H1 (cell line): Measurements from ENCODE around the gene SIK2. TPM values are rescaled to one million over a fixed set of nuclear protein-coding genes. Genes with fewer than 3 reads are reported as not detected.

ENCODE experiments used
- CTCF ChIA-PET: fragments of 300-600 bp; sonication (Branson Sonifier 250); formaldehyde crosslinking; loops from one replicate; lab custom pipeline; 2021; ENCODE audit not compliant: partially characterized antibody; lab: Charles Lee
- POLR2A ChIA-PET: fragments of 300-600 bp; sonication (Branson Sonifier 250); formaldehyde crosslinking; loops from one replicate; lab custom pipeline; 2021; ENCODE audit warnings: inconsistent platforms; ENCODE audit not compliant: partially characterized antibody; lab: Charles Lee
- DNase-seq, 2 experiments: peaks; one replicate each; pipeline versions ENCODE4 v3.0.0 to v3.0.0-alpha.2; 2010 to 2022; ENCODE audit warnings: low spot score in 2 of 2, low read depth in 1 of 2, mixed read lengths in 1 of 2
- FAIRE-seq: peaks from 2 replicates; lab custom pipeline; 2011; peaks lifted over from hg19 to GRCh38; lab: Jason Lieb, UNC
- H2AFZ ChIP-seq: 2 replicates; pipeline ENCODE4 v1.8.1; 2012; ENCODE audit warnings: low read length, inconsistent platforms
- H2AK5ac ChIP-seq: 2 replicates; pipeline ENCODE4 v1.6.1; 2013; ENCODE audit warnings: low read depth, low read length
- H2BK120ac ChIP-seq: replicated peaks from 2 replicates; pipeline ENCODE3; 2013; ENCODE audit warnings: low read depth, low read length, inconsistent platforms
- H2BK12ac ChIP-seq: 2 replicates; pipeline ENCODE4 v1.6.1; 2013; ENCODE audit warnings: low read depth, low read length
- H2BK15ac ChIP-seq: 2 replicates; pipeline ENCODE4 v1.6.1; 2013; ENCODE audit warnings: low read length
- H2BK20ac ChIP-seq: 2 replicates; pipeline ENCODE4 v1.6.1; 2013; ENCODE audit warnings: low read length
- H2BK5ac ChIP-seq: 2 replicates; pipeline ENCODE4 v1.6.1; 2013; ENCODE audit warnings: low read depth, low read length
- H3K14ac ChIP-seq: 2 replicates; pipeline ENCODE4 v1.6.1; 2013; ENCODE audit warnings: inconsistent platforms; ENCODE audit not compliant: insufficient read length
- H3K18ac ChIP-seq: 2 replicates; pipeline ENCODE4 v1.6.1; 2013; ENCODE audit warnings: low read length; ENCODE audit errors: extremely low read depth
- H3K23ac ChIP-seq: 2 replicates; pipeline ENCODE4 v1.6.1; 2013; ENCODE audit warnings: inconsistent platforms; ENCODE audit not compliant: insufficient read length
- H3K23me2 ChIP-seq: 2 replicates; pipeline ENCODE4 v1.6.1; 2013; ENCODE audit warnings: low read depth, low read length
- H3K27ac ChIP-seq: 2 replicates; pipeline ENCODE4 v1.6.1; 2011; ENCODE audit warnings: low read depth, low read length, inconsistent platforms
- H3K27me3 ChIP-seq, 4 experiments: replicated peaks in 1 of 4; 1 replicate in 1 of 4; 2 replicates in 3 of 4; pipeline versions ENCODE4 v1.6.1 to v1.8.1; 2011 to 2013; ENCODE audit warnings: low read length in 3 of 4, mild to moderate bottlenecking in 3 of 4, inconsistent platforms in 2 of 4, mixed read lengths in 2 of 4, moderate library complexity in 1 of 4; ENCODE audit not compliant: control insufficient read depth in 3 of 4, insufficient read depth in 3 of 4; ENCODE audit errors: extremely low read depth in 1 of 4
- H3K36me3 ChIP-seq, 4 experiments: 2 replicates each; pipeline versions ENCODE4 v1.6.1 to v1.8.1; 2011 to 2013; ENCODE audit warnings: mild to moderate bottlenecking in 4 of 4, low read length in 3 of 4, moderate library complexity in 2 of 4, control low read depth in 1 of 4, inconsistent platforms in 1 of 4; ENCODE audit not compliant: insufficient read depth in 4 of 4, control insufficient read depth in 2 of 4
- H3K4ac ChIP-seq: replicated peaks from 2 replicates; pipeline ENCODE3; 2013; ENCODE audit warnings: low read length, low read depth, mixed read lengths, inconsistent platforms; ENCODE audit not compliant: insufficient read length
- H3K4me1 ChIP-seq, 4 experiments: replicated peaks in 1 of 4; 1 replicate in 1 of 4; 2 replicates in 3 of 4; pipeline versions ENCODE4 v1.6.1 to v1.8.1; 2011 to 2013; ENCODE audit warnings: low read length in 3 of 4, inconsistent platforms in 2 of 4, mixed read lengths in 1 of 4; ENCODE audit not compliant: insufficient read depth in 4 of 4, control insufficient read depth in 3 of 4
- H3K4me2 ChIP-seq, 2 experiments: 2 replicates each; pipeline versions ENCODE4 v1.6.1 to v1.8.1; 2011 to 2013; ENCODE audit warnings: low read depth in 2 of 2, low read length in 2 of 2, control low read depth in 1 of 2, inconsistent platforms in 1 of 2, mild to moderate bottlenecking in 1 of 2; ENCODE audit not compliant: insufficient read depth in 1 of 2
- H3K4me3 ChIP-seq, 4 experiments: fragments of 200-600, 300-600 bp in 1 of 4; sonication (generic), shearing (Covaris generic), sonication (Bioruptor Twin) in 1 of 4; 2 replicates each; pipeline versions ENCODE4 v1.5.1 to v1.8.1; 2011 to 2016; ENCODE audit warnings: low read length in 4 of 4, low read depth in 3 of 4, control low read depth in 2 of 4, inconsistent platforms in 2 of 4, mild to moderate bottlenecking in 2 of 4, mixed read lengths in 1 of 4, moderate library complexity in 1 of 4; ENCODE audit not compliant: insufficient read depth in 2 of 4; ENCODE audit errors: extremely low read depth in 1 of 4
- H3K56ac ChIP-seq: replicated peaks from 2 replicates; pipeline ENCODE3; 2013; ENCODE audit warnings: low read depth, mild to moderate bottlenecking, mixed read lengths, low read length, inconsistent platforms; ENCODE audit not compliant: insufficient read length
- H3K79me1 ChIP-seq: 2 replicates; pipeline ENCODE4 v1.6.1; 2013; ENCODE audit warnings: low read depth, low read length, control low read depth
- H3K79me2 ChIP-seq, 2 experiments: 2 replicates each; pipeline versions ENCODE4 v1.6.1 to v1.8.1; 2012 to 2013; ENCODE audit warnings: low read length in 2 of 2, mild to moderate bottlenecking in 2 of 2, inconsistent platforms in 1 of 2; ENCODE audit not compliant: insufficient read depth in 2 of 2, control insufficient read depth in 1 of 2
- H3K9ac ChIP-seq, 4 experiments: replicated peaks in 1 of 4; 1 replicate in 1 of 4; 2 replicates in 3 of 4; pipeline versions ENCODE4 v1.6.1 to v1.8.1; 2011 to 2013; ENCODE audit warnings: low read depth in 3 of 4, low read length in 3 of 4, control low read depth in 2 of 4, mild to moderate bottlenecking in 2 of 4, moderate library complexity in 2 of 4, inconsistent platforms in 1 of 4; ENCODE audit errors: extremely low read depth in 1 of 4
- H3K9me3 ChIP-seq, 2 experiments: 2 replicates each; pipeline versions ENCODE4 v1.6.1 to v1.8.1; 2012 to 2013; ENCODE audit warnings: mild to moderate bottlenecking in 2 of 2, moderate library complexity in 2 of 2, control low read depth in 1 of 2, inconsistent platforms in 1 of 2, low read depth in 1 of 2, low read length in 1 of 2, mixed read lengths in 1 of 2; ENCODE audit not compliant: insufficient read depth in 2 of 2
- H4K20me1 ChIP-seq, 2 experiments: replicated peaks in 1 of 2; 2 replicates each; pipeline versions ENCODE3 to v1.8.1; 2011 to 2013; ENCODE audit warnings: inconsistent platforms in 2 of 2, low read length in 2 of 2, mild to moderate bottlenecking in 1 of 2; ENCODE audit not compliant: insufficient read depth in 2 of 2, control insufficient read depth in 1 of 2
- H4K5ac ChIP-seq: 2 replicates; pipeline ENCODE4 v1.6.1; 2013; ENCODE audit warnings: low read length, low read depth, mixed read lengths, inconsistent platforms; ENCODE audit not compliant: insufficient read length
- H4K8ac ChIP-seq: 2 replicates; pipeline ENCODE4 v1.8.0; 2013; ENCODE audit warnings: mild to moderate bottlenecking, moderate library complexity, low read length, inconsistent platforms; ENCODE audit not compliant: insufficient read depth; ENCODE audit errors: extremely low read depth
- H4K91ac ChIP-seq: replicated peaks from 2 replicates; pipeline ENCODE3; 2013; ENCODE audit warnings: low read length, mixed read lengths, inconsistent platforms; ENCODE audit not compliant: insufficient read length
- BACH1 ChIP-seq: IDR thresholded peaks from 2 replicates; pipeline ENCODE4 v1.6.1; 2012; ENCODE audit warnings: low read length, improper control_type of control experiment
- CREB1 ChIP-seq: IDR thresholded peaks from 2 replicates; pipeline ENCODE4 v1.6.1; 2012; ENCODE audit warnings: inconsistent platforms
- CTBP2 ChIP-seq: IDR thresholded peaks from 2 replicates; pipeline ENCODE4 v1.7.0; 2011; ENCODE audit warnings: borderline replicate concordance, mild to moderate bottlenecking, moderate library complexity, mixed read lengths, low read length; ENCODE audit not compliant: insufficient read depth, insufficient read length
- EP300 ChIP-seq, 2 experiments: IDR thresholded peaks; 1 replicate in 1 of 2; 2 replicates in 1 of 2; pipeline ENCODE4 v1.6.1; 2011 to 2012; ENCODE audit warnings: low read depth in 2 of 2, low read length in 2 of 2, mild to moderate bottlenecking in 2 of 2, borderline replicate concordance in 1 of 2, inconsistent platforms in 1 of 2, moderate library complexity in 1 of 2
- GABPA ChIP-seq: IDR thresholded peaks from 2 replicates; pipeline ENCODE4 v1.6.1; 2011; ENCODE audit warnings: mild to moderate bottlenecking, low read length, moderate library complexity, borderline replicate concordance; ENCODE audit not compliant: insufficient read depth
- HDAC6 ChIP-seq: IDR thresholded peaks from one replicate; pipeline ENCODE4 v1.7.1; 2012; ENCODE audit warnings: low read depth, mild to moderate bottlenecking, inconsistent platforms, low read length, moderate library complexity
- JUND ChIP-seq: IDR thresholded peaks from 2 replicates; pipeline ENCODE4 v1.6.1; 2011; ENCODE audit warnings: mild to moderate bottlenecking, improper control_type of control experiment, low read length
- RFX5 ChIP-seq: IDR thresholded peaks from 2 replicates; pipeline ENCODE4 v1.6.1; 2011; ENCODE audit warnings: low read depth, low read length, improper control_type of control experiment, borderline replicate concordance
- RNF2 ChIP-seq: fragments of 200-900, 300-1000 bp; sonication (generic); IDR thresholded peaks from 2 replicates; pipeline ENCODE4 v1.7.1; 2016; ENCODE audit warnings: borderline replicate concordance, low read depth, mild to moderate bottlenecking, antibody characterized with exemption, low read length; ENCODE audit not compliant: poor library complexity, severe bottlenecking; ENCODE audit errors: missing control alignments
- RXRA ChIP-seq: IDR thresholded peaks from 2 replicates; pipeline ENCODE4 v1.6.1; 2011; ENCODE audit warnings: low read depth, mild to moderate bottlenecking, low read length, moderate library complexity; ENCODE audit not compliant: insufficient read depth
- SP1 ChIP-seq: IDR thresholded peaks from 2 replicates; pipeline ENCODE4 v1.6.1; 2011; ENCODE audit warnings: low read depth, low read length
- TBP ChIP-seq: IDR thresholded peaks from 2 replicates; pipeline ENCODE4 v1.6.1; 2011; ENCODE audit warnings: low read depth, low read length, improper control_type of control experiment
- TCF12 ChIP-seq: IDR thresholded peaks from 2 replicates; pipeline ENCODE4 v1.6.1; 2011; ENCODE audit warnings: low read depth, mild to moderate bottlenecking, low read length
- YY1 ChIP-seq: IDR thresholded peaks from 2 replicates; pipeline ENCODE4 v1.6.1; 2011; ENCODE audit warnings: low read depth, mild to moderate bottlenecking, low read length
- ZNF274 ChIP-seq: IDR thresholded peaks from 2 replicates; pipeline ENCODE4 v1.7.0; 2012; ENCODE audit warnings: low read length, borderline replicate concordance; ENCODE audit errors: extremely low read depth
- WGBS, 2 experiments: shearing (Covaris generic) in 1 of 2; methylation state at CpG; one replicate each; pipeline versions ENCODE4 v1.1.6 to v1.1.7; 2013 to 2015; ENCODE audit warnings: low lambda C conversion rate in 2 of 2, mixed read lengths in 2 of 2, inconsistent platforms in 1 of 2, low coverage in 1 of 2, missing lambda C conversion rate in 1 of 2; ENCODE audit not compliant: insufficient replicate concordance in 2 of 2, insufficient coverage in 1 of 2, insufficient read length in 1 of 2; ENCODE audit errors: extremely low coverage in 1 of 2, missing lambda C conversion rate in 1 of 2; 5-methylcytosine and 5-hydroxymethylcytosine counted together
- polyA plus RNA-seq, 7 experiments: library from polyadenylated mRNA; depleted of rRNA in 3 of 7; stranded (reverse) in 5 of 7; unstranded in 2 of 7; fragments of >200 nt in 5 of 7; fragments of 200-250 nt in 2 of 7; gene quantifications; 1 replicate in 5 of 7; 2 replicates in 1 of 7; 4 replicates in 1 of 7; pipeline versions ENCODE4 v1.2.1 to v1.2.3, GENCODE V29; 2011 to 2013; ENCODE audit warnings: missing spikeins in 2 of 7, mixed read lengths in 2 of 7
- total RNA-seq: library from RNA; stranded (reverse); fragmentation: NEBNext Ultra II Directional; extraction: Animal tissue kit (Norgen Biotek cat#: 25700); gene quantifications from 2 replicates; pipeline ENCODE4 v1.2.1, GENCODE V29; 2021

SIK2 gene
- total and polyA plus RNA-seq, 2 of the 8 experiments (the other 6 are each of a cell fraction or from before 2014, with no cell fraction given) = 8.8 to 11.2 TPM

DNA sequence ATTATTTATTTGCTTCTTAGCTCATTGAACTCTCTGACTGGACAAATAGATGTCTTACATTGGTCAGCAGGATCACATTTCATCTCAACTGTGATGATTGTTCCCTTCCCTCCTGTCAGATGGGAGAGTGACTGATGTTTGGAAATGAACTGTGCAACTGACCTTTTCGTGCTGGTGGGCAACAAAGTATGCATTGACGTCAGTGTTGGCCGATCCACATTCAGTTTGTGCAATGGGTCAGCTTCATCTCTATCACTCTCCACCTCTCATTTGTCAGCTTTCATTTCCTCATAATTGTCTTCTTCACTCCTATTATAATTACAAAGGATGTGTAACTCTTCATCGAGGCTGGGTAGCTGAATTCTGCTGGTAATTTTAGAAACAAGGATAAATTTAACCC is 92.6 kb downstream of the SIK2 start:
- Histone ChIP-seq H2BK15ac (no peak overlapping the region), H3K4me2 (no peak overlapping the region), H2BK12ac (no peak overlapping the region), H2AK5ac (no peak overlapping the region), H3K14ac (no peak overlapping the region), H3K79me2 (no peaks in the 10 kb centered on the region), H3K9ac (no peak overlapping the region), H3K56ac (no peak overlapping the region), H4K20me1 (no peaks in the 10 kb centered on the region), H2BK5ac (no peak overlapping the region), H4K91ac (no peak overlapping the region), H2AFZ (no peak overlapping the region), H3K18ac (no peak overlapping the region), H3K4ac (no peak overlapping the region), H3K23ac (no peak overlapping the region), H2BK20ac (no peak overlapping the region), H3K23me2 (no peaks in the 10 kb centered on the region), H4K8ac (no peak overlapping the region), H3K4me1 (peaks cover 0 to 5% (median 2%) of the 10 kb centered on the region in 4 experiments; a peak in 2 of 7 replicates), H3K79me1 (no peaks in the 10 kb centered on the region), H3K27me3 (no peaks in the 10 kb centered on the region), H4K5ac (no peak overlapping the region), H3K9me3 (no peaks in the 10 kb centered on the region), H3K36me3 (no peaks in the 10 kb centered on the region), H3K27ac (no peak overlapping the region), H2BK120ac (no peak overlapping the region), H3K4me3 (no peak overlapping the region)
- FAIRE-seq = no peak
- POLR2A ChIA-PET = interaction anchor here (1.0 to 1.2 kb wide), 2 partner anchors 8 to 11 kb away, joined by 3 read pairs; no protein-coding TSS in a partner anchor
- CTCF ChIA-PET = interaction anchor here (0.6 to 1.7 kb wide), 5 partner anchors 35 to 152 kb away, joined by 3 to 4 read pairs (median 3); no protein-coding TSS in a partner anchor
- DNase-seq = no peak
- WGBS, 2 experiments = 88% methylated on average over 4 of the region's 4 CpGs; no CpG with 5 or more reads in 1 of the 2 experiments
- TF ChIP-seq SP1 (no peak), RNF2 (no peak), TCF12 (no peak), HDAC6 (no peak), TBP (no peak), EP300 (IDR thresholded peaks at IDR 0.05; ENCODE audit: borderline replicate concordance in 1 of 2, low read depth in 2 of 2, low read length in 2 of 2) (no peak), YY1 (no peak), GABPA (no peak), CREB1 (no peak), JUND (no peak), RFX5 (no peak), ZNF274 (no peak), CTBP2 (no peak), RXRA (no peak), BACH1 (no peak)
